Upper lobe of right lung (tissue), 1 donor: ENCODE measurements around the gene CLDN2. TPM values are rescaled to one million over a fixed set of nuclear protein-coding genes. Genes with fewer than 3 reads are reported as not detected.
A peak's percentile ranks its signal among the peaks of the same experiment; 100 is the strongest.
"Not testable (repeated sequence)": the region's sequence is repeated elsewhere in the genome, so short reads cannot be mapped to it uniquely, and the experiment has no call there.

Source experiments
- ATAC-seq: fragments of 200-7000 bp; cut with Tn5 transposase; one replicate; pipeline ENCODE4 v1.9.1; 2020; ENCODE audit warnings: mild to moderate bottlenecking, moderate library complexity
- DNase-seq: peaks from one replicate; pipeline ENCODE4 v3.0.0-alpha.2; 2020
- H3K27ac ChIP-seq: fragments of 200-600 bp; one replicate; pipeline ENCODE4 v1.8.0; 2022
- H3K27me3 ChIP-seq: fragments of 200-600 bp; one replicate; pipeline ENCODE4 v1.8.0; 2022; ENCODE audit warnings: mild to moderate bottlenecking
- H3K36me3 ChIP-seq: fragments of 200-600 bp; one replicate; pipeline ENCODE4 v1.8.0; 2022
- H3K4me1 ChIP-seq: fragments of 200-600 bp; one replicate; pipeline ENCODE4 v1.8.0; 2022
- H3K4me3 ChIP-seq: fragments of 200-600 bp; one replicate; pipeline ENCODE4 v1.8.0; 2022; ENCODE audit warnings: mild to moderate bottlenecking
- H3K9me3 ChIP-seq: fragments of 200-600 bp; one replicate; pipeline ENCODE4 v1.8.0; 2022
- intact Hi-C: fragments of 100-400 bp; cut with DNase I; formaldehyde crosslinking; loops from one replicate; pipeline ENCODE4 v1.11.0; 2022
- long read RNA-seq: library from polyadenylated mRNA; unstranded; transcript quantifications from one replicate; pipeline ENCODE4 v2.0.0, GENCODE V29; 2021
- total RNA-seq: library from RNA; stranded (reverse); fragmentation: NEBNext Ultra II Directional; extraction: Animal tissue kit (Norgen Biotek cat#: 25700); gene quantifications from one replicate; pipeline ENCODE4 v1.2.1, GENCODE V29; 2021
- TF ChIP-seq, protein P1 (sequence below): fragments of 200-600 bp; IDR thresholded peaks from one replicate; pipeline ENCODE4 v1.8.0; 2022; ENCODE audit warnings: antibody characterized with exemption
- donor health status: DM: no; HTN: yes; CAD: no; lungs with severe emphysema.

CLDN2 gene
- 0.61 TPM for total RNA-seq
- long read RNA-seq, partial matches to known transcripts: 3 of 3 reads
- long read RNA-seq, other reads (novel, unspliced or antisense): 0 of 3 reads

DNA sequence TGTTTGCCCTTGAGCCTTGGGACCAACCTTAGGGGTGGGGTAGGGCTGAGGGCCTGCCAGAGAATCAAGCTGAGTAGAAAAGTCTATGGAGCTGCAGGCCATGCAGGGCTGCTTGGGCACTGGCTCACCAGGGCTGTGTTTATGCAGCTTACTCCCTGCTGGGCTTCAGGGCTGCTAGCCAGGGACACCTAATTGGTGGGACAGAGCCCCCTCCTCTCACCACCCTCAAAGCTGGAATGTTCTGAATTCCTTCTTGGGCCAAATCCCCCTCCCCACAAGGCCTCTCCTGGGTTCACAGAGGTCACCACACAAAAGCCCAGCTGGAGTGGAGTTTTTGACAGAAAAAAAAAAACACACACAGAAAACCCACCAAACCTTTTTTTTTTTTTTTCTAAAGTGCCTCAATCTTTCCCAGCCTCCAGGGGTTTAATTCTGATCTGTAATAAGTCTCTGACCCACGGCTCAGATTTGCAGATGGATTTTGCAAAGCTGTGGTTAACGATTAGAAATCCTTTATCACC lies at the start of gene CLDN2:
TSS of gene CLDN2 (plus strand) at position 471 of the 521 bp plus-strand sequence. CDS start 7,827 bp downstream, outside the sequence.
- intact Hi-C loops: no loop called here
- Histone ChIP-seq H3K4me1 (no peaks in the 10 kb centered on the region), H3K27ac (no peak within 1 kb of the TSS), H3K4me3 (no peak within 1 kb of the TSS), H3K9me3 (no peaks in the 10 kb centered on the region), H3K36me3 (no peaks in the 10 kb centered on the region), H3K27me3 (no peaks in the 10 kb centered on the region)
- TF ChIP-seq, protein P1, sequence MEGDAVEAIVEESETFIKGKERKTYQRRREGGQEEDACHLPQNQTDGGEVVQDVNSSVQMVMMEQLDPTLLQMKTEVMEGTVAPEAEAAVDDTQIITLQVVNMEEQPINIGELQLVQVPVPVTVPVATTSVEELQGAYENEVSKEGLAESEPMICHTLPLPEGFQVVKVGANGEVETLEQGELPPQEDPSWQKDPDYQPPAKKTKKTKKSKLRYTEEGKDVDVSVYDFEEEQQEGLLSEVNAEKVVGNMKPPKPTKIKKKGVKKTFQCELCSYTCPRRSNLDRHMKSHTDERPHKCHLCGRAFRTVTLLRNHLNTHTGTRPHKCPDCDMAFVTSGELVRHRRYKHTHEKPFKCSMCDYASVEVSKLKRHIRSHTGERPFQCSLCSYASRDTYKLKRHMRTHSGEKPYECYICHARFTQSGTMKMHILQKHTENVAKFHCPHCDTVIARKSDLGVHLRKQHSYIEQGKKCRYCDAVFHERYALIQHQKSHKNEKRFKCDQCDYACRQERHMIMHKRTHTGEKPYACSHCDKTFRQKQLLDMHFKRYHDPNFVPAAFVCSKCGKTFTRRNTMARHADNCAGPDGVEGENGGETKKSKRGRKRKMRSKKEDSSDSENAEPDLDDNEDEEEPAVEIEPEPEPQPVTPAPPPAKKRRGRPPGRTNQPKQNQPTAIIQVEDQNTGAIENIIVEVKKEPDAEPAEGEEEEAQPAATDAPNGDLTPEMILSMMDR: no peak
- DNase-seq: no peak
- ATAC-seq: no peak

GRCh38 chrX:106872796-106873195 lies 47.4 kb upstream of the CLDN2 start:
- H3K4me1 ChIP-seq, H3K9me3 ChIP-seq, ATAC-seq, DNase-seq, intact Hi-C loops, H3K27me3 ChIP-seq, H3K27ac ChIP-seq, H3K4me3 ChIP-seq, H3K36me3 ChIP-seq: not testable (repeated sequence)

DNA sequence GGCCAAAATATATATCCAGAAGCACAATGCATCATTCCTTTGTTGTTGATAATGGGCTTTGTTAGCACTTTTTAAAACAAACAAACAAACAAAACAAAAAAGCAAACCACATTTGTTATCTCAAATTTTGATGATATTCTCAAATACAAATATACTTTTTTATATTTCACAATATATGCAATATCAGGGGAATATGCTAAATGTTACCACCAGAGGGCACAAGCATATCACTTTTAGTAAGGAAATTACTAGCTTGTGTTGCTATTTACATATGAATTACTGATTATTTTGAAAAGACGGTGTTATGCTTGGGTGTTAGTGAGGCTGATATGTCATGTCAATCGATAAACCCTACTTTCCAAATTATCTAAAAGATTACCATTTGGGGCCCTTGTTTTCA lies 46.1 kb upstream of the CLDN2 start:
- Histone ChIP-seq H3K4me1 (no peaks in the 10 kb centered on the region), H3K9me3 (no peaks in the 10 kb centered on the region), H3K36me3 (no peaks in the 10 kb centered on the region), H3K27ac (no peak overlapping the region), H3K4me3 (no peak overlapping the region), H3K27me3 (no peaks in the 10 kb centered on the region)
- DNase-seq (no peak), ATAC-seq (no peak)
- intact Hi-C loops: no loop called here
- TF ChIP-seq, protein P1: peak; percentile 51

DNA sequence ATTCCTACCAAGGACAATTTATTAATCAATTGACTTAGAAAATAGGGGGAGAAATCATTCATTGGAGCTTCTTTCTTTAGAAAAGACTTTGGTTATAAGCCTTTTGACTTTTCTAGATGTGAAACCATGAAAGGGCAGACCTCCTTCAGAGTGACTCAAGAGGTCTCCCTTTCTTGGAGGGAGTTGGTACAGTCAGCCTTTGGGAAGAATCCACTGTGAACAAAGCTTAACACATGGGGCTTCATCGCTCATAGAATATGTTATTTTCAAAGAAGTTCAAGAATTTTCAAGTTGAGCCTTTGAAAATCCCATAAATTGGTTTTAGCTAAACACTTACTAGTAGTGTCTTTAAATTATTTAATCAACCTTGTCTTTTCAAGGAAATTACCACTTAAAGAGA lies 45.1 kb upstream of the CLDN2 start:
- no peak for ATAC-seq
- Histone ChIP-seq H3K36me3 (no peaks in the 10 kb centered on the region), H3K9me3 (no peaks in the 10 kb centered on the region), H3K4me1 (no peaks in the 10 kb centered on the region), H3K27me3 (no peaks in the 10 kb centered on the region), H3K27ac (no peak overlapping the region), H3K4me3 (no peak overlapping the region)
- TF ChIP-seq, protein P1: no peak
- DNase-seq: no peak
- intact Hi-C loops: no loop called here

- Histone ChIP-seq H3K27me3 (no peaks in the 10 kb centered on the region), H3K27ac (no peak overlapping the region), H3K4me1 (no peaks in the 10 kb centered on the region), H3K36me3 (no peaks in the 10 kb centered on the region), H3K4me3 (no peak overlapping the region), H3K9me3 (no peaks in the 10 kb centered on the region)
- intact Hi-C loops: no loop called here
- ATAC-seq (no peak), DNase-seq (no peak)
- TF ChIP-seq, protein P1: no peak
Observed at GRCh38 chrX:106889468-106889867, 30.7 kb upstream of the CLDN2 start.

- no peak for DNase-seq
- H3K4me1 ChIP-seq: no peaks in the 10 kb centered on the region
- H3K9me3 ChIP-seq: no peaks in the 10 kb centered on the region
- ATAC-seq: no peak
- H3K36me3 ChIP-seq: no peaks in the 10 kb centered on the region
- no peaks in the 10 kb centered on the region for H3K27me3 ChIP-seq
- H3K27ac ChIP-seq: no peak overlapping the region
- no peak overlapping the region for H3K4me3 ChIP-seq
- TF ChIP-seq, protein P1: no peak
- intact Hi-C loops: loop anchor here (10.0 kb wide), 1 partner anchor 63 kb away; no protein-coding TSS in a partner anchor
Observed at GRCh38 chrX:106891762-106892460, 28.3 kb upstream of the CLDN2 start.
